SIG-M5 treated with dmso at 0.1 percent for 504 hours (cell line): ENCODE data around the gene RFX3.

Source experiments
- DNase-seq: peaks from one replicate; lab custom pipeline; 2025; ENCODE audit not compliant: unreplicated experiment; lab: John Stamatoyannopoulos, UW

Gene RFX3

GRCh38 chr9:3514786-3515185, 11.0 kb downstream of the RFX3 start:
- DNase-seq: no peak

- peak; percentile 8 for DNase-seq
Measured at GRCh38 chr9:3513265-3513818, 12.5 kb downstream of the RFX3 start.

GRCh38 chr9:3511551-3511950, 14.2 kb downstream of the RFX3 start:
- DNase-seq: no peak

DNA sequence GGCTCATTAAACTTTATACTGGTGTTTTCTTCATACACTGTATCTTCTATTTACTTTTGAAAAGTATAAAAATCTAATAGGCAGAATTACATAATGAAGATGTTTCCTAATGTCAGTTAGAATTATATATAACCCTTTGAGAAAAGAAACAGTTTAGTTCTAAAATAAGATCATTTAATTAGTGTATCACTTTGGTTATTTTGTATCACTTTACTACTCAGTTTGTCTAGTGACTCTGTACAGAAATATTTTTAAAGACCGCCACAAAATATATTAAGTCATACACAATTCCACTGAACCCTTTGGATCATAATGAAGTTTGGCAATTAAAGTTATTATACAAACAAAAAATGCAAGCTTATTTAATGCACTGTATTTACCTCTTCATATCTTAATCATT, 15.0 kb downstream of the RFX3 start:
- no peak for DNase-seq

GRCh38 chr9:3509926-3510325, 15.9 kb downstream of the RFX3 start:
- DNase-seq: no peak

DNA sequence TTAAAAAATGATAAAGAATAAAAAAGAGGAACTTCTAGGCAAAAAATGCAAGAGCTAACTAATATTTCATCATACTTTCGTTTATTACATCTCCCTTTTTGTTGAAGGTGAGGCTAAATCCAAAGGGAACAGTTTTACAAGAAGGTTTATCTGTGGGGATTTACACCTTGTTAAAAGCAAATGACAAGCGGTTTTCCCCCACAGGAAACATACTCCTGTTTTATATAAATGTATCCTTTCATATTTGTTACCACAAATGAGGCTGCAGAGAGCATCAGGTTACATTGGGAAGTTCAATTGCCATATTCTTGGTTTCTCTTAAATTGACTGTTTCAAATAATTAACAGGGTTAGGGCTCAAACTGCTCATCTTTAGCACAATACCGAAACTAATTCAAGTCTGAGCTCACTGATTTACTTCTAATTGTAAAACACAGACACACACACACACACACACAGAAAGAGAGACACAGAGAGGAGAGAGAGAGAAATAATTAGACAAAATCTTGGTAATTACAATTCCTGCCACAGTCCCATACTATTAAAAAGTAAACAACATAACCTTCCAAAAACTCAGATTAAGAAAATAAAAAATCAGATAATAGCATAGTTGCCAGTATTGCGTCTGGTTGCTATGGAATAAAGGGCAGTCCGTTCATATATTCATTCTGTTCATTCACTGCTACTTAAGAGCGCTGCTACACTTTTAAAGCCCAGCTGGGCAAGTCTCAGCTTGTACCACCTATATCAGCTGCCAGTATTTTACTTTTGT, 17.1 kb downstream of the RFX3 start:
- DNase-seq: peak; percentile 41

GRCh38 chr9:3508078-3508431, 17.7 kb downstream of the RFX3 start:
- DNase-seq: no peak

- peak; percentile 62 for DNase-seq
Measured at GRCh38 chr9:3507395-3508077, 18.3 kb downstream of the RFX3 start.

- no peak for DNase-seq
Measured at GRCh38 chr9:3506164-3506563, 19.6 kb downstream of the RFX3 start.

- DNase-seq: no peak
Measured at GRCh38 chr9:3502560-3503398, 23.0 kb downstream of the RFX3 start.

- no peak for DNase-seq
Measured at GRCh38 chr9:3500044-3500443, 25.8 kb downstream of the RFX3 start.

DNA sequence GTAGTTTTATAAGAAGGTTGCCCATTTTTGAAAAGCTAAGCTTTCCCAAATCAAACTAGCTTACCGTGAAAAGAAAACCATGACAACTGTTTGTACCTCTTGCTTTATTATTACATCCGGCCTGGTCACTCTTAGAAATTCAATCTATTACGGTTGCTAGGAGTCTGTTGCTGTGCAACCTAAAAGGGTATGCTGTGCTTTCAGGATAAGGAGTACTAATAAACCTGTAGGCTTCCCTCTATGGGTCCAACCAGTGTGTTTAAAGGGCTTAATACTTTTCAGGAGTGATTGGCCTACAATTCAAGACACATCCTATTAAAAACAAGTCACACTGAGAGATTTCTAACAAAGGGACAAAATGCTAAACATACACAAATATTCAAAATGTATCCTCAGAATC, 27.1 kb downstream of the RFX3 start:
- no peak for DNase-seq

- DNase-seq: no peak
Measured at GRCh38 chr9:3497857-3498256, 27.9 kb downstream of the RFX3 start.

DNA sequence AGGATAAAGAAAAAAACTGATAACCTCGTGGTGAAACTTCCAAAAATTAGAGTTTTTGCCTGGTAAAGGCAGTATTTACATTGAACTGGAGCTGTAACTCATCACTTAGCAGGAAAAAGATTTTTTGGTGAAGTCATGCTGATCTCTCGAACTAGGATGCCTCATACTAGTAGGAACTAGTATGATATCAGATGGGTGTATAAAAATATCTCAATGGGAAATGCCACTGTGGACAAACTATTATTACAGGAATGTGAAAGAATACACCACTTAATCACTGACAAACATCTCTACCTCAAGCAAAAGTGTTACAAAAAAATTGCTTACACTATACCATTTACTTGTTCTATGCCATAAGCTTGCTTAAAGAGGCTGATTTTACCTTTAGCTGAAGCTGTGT, 28.4 kb downstream of the RFX3 start:
- no peak for DNase-seq

DNA sequence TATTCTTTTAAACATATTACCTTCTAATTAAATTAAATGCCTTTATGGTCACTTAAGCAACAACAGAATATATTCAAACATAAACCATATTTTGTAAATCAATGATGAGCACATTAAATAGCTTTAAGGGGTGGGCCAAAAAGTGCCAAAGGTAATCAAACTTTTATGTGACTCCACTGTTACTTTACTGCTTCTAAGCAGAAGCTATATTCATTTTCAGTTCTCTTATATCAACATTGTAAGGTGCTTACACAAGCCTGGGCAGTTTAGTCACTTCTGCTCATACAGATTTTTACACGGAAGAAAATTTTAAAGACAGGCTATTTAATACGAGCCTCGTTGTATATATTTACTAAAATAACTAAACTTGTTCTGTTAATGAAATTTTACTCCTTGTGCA, 29.9 kb downstream of the RFX3 start:
- DNase-seq: no peak

GRCh38 chr9:3492214-3492613, 33.6 kb downstream of the RFX3 start:
- no peak for DNase-seq

GRCh38 chr9:3491450-3491849, 34.4 kb downstream of the RFX3 start:
- no peak for DNase-seq

GRCh38 chr9:3490957-3491356, 34.8 kb downstream of the RFX3 start:
- no peak for DNase-seq

GRCh38 chr9:3482578-3482977, 43.2 kb downstream of the RFX3 start:
- no peak for DNase-seq

DNA sequence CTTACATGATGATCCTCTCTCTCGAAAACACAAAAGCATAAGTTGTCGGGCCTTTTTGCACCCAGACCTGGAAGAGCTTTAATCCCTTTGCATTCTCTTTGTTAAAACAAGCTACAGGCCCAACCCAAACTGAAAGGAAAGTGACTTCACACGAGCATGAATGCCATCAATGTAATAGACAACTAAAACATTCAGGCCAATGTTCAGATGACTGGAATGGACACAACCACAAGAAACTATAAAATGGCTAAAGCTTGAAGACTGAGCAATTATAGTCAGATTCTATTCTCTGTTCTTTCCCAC, 45.5 kb downstream of the RFX3 start:
- no peak for DNase-seq

DNA sequence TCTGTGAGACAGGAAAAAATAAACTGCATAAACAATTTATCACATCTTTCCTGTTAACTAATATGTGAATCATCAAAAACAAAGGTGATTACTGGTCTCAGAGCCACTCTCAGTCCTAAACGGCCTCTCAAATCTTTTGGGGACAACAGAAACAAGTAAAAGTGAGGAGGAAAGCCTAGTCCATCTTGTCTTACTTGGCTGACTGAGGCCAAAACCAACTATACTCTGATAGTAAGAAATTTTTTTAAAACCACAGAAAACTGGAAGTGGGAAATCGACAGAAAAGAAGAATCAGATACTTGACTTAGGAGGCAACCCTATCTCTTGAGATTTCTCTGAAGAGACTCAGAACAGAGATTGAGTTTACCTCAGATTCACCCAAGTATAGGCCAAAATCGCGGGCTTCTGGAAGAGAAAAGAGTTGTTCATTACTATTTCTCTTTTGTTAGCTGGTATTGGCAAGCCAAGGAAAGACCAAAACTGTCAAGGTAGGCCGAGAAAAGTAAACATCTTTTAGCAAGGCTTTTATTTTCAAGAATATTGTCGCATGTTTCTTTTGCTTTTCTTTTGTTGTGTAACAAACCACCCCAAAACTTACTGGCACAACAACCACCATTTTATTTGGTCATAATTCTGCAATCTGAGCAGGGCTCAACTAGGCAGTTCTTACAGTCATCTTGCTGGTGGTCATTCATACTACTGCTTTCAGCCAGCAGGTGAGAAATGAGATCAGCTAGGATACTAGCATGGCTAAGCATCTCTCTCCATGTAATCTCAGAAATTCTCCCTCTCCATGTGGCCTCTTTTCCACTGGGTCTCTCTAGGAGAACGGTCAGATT, 46.1 kb downstream of the RFX3 start:
- DNase-seq: peak; percentile 12
